ENCODE data around the gene XBP1. TPM values are rescaled to one million over a fixed set of nuclear protein-coding genes. Genes with fewer than 3 reads are reported as not detected.

Gene XBP1
- total RNA-seq = 27.2 TPM

GRCh38 chr22:28800308-28801041, at the start of gene XBP1:
Gene XBP1 (minus strand): TSS chr22:28800569.

GRCh38 chr22:28772633-28773460, 27.5 kb downstream of the XBP1 start, which contains the start of gene CCDC117:
Gene CCDC117 (plus strand): TSS chr22:28772695. CDS start chr22:28772850, 155 bp downstream.

Small RNA genes lying within 50 kb of the gene (small RNA-seq; reads per million reads assigned to genes)
- not detected for gene Z93930.1 (ENCODE audit: low replicate concordance)

Other genes with a start within 250 kb of the XBP1 start
- gene TTC28, start 120.7 kb downstream of the XBP1 start, total RNA-seq = 243 TPM
- 4.4 TPM for gene CHEK2, start 58.7 kb downstream of the XBP1 start, total RNA-seq
- gene HSCB, start 58.5 kb downstream of the XBP1 start, total RNA-seq = 5.3 TPM
- 20.3 TPM for gene CCDC117, start 27.9 kb downstream of the XBP1 start, total RNA-seq
- gene ZNRF3, start 83.0 kb upstream of the XBP1 start, total RNA-seq = 9.1 TPM

Measured in parietal lobe (tissue), 2 donors.